GM23338 (cell line): ENCODE data around the gene HEXA. TPM values are rescaled to one million over a fixed set of nuclear protein-coding genes. Genes with fewer than 3 reads are reported as not detected.

Experiments
- ATAC-seq: fragments of 200-7000 bp; cut with Tn5 transposase; 3 replicates; pipeline ENCODE4 v1.9.1; 2020
- DNase-seq: peaks from one replicate; pipeline ENCODE4 v3.0.0-alpha.2; 2015; ENCODE audit warnings: low spot score
- H2AFZ ChIP-seq: fragments of 200-600 bp; sonication (generic); 2 replicates; pipeline ENCODE4 v1.8.0; 2016; ENCODE audit warnings: antibody characterized with exemption, mild to moderate bottlenecking, moderate library complexity
- H3F3A ChIP-seq: fragments of 200-600 bp; sonication (generic); replicated peaks from 2 replicates; pipeline ENCODE4 v1.8.0; 2017; ENCODE audit warnings: antibody characterized with exemption, mixed run types, low read depth
- H3K27ac ChIP-seq: fragments of 200-600 bp; sonication (generic); 2 replicates; pipeline ENCODE4 v1.6.1; 2016; ENCODE audit warnings: low read depth
- H3K27me3 ChIP-seq: fragments of 200-600 bp; sonication (generic); 2 replicates; pipeline ENCODE4 v1.8.0; 2016; ENCODE audit warnings: mild to moderate bottlenecking, mixed run types, moderate library complexity; ENCODE audit not compliant: insufficient read depth
- H3K36me3 ChIP-seq: fragments of 200-600 bp; sonication (generic); 2 replicates; pipeline ENCODE4 v1.8.0; 2016; ENCODE audit warnings: mild to moderate bottlenecking; ENCODE audit not compliant: insufficient read depth
- H3K4me1 ChIP-seq: fragments of 200-600 bp; sonication (generic); 2 replicates; pipeline ENCODE4 v1.8.0; 2016; ENCODE audit warnings: mild to moderate bottlenecking, moderate library complexity; ENCODE audit not compliant: insufficient read depth
- H3K4me2 ChIP-seq: fragments of 200-600 bp; sonication (generic); 2 replicates; pipeline ENCODE4 v1.7.1; 2017; ENCODE audit warnings: mixed run types
- H3K4me3 ChIP-seq: fragments of 200-600 bp; sonication (generic); 2 replicates; pipeline ENCODE4 v1.6.1; 2016; ENCODE audit warnings: mixed run types
- H3K79me2 ChIP-seq: fragments of 200-600 bp; sonication (generic); replicated peaks from 2 replicates; pipeline ENCODE4 v1.8.0; 2017; ENCODE audit warnings: mild to moderate bottlenecking; ENCODE audit not compliant: insufficient read depth
- H3K9me2 ChIP-seq: fragments of 200-600 bp; sonication (generic); 2 replicates; pipeline ENCODE4 v1.8.0; 2017; ENCODE audit not compliant: insufficient read depth
- H4K20me1 ChIP-seq: fragments of 200-600 bp; sonication (generic); replicated peaks from 2 replicates; pipeline ENCODE4 v1.8.0; 2017; ENCODE audit warnings: mild to moderate bottlenecking; ENCODE audit not compliant: insufficient read depth
- H3K27ac Mint-ChIP-seq: 2 replicates; pipeline ENCODE4 v1.8.0; 2020; ENCODE audit warnings: inconsistent platforms, mild to moderate bottlenecking, moderate library complexity, mixed read lengths
- H3K27me3 Mint-ChIP-seq: 3 replicates; pipeline ENCODE4 v1.8.0; 2022; ENCODE audit warnings: low read depth, mild to moderate bottlenecking, moderate library complexity, mixed read lengths, inconsistent platforms; ENCODE audit not compliant: insufficient read depth, poor library complexity
- H3K36me3 Mint-ChIP-seq: 3 replicates; pipeline ENCODE4 v1.8.0; 2021; ENCODE audit warnings: low read depth, mild to moderate bottlenecking, inconsistent platforms, moderate library complexity, mixed read lengths
- H3K4me1 Mint-ChIP-seq: 3 replicates; pipeline ENCODE4 v1.8.0; 2020; ENCODE audit warnings: mild to moderate bottlenecking, inconsistent platforms, mixed read lengths
- H3K4me3 Mint-ChIP-seq: 3 replicates; pipeline ENCODE4 v1.8.0; 2021; ENCODE audit warnings: moderate library complexity, mild to moderate bottlenecking, inconsistent platforms, mixed read lengths
- H3K9me3 Mint-ChIP-seq: 3 replicates; pipeline ENCODE4 v1.8.0; 2020; ENCODE audit warnings: moderate library complexity, mild to moderate bottlenecking, inconsistent platforms, mixed read lengths
- CREB1 ChIP-seq: fragments of 250-450 bp; sonication (Bioruptor Pico); IDR thresholded peaks from 2 replicates; pipeline ENCODE4 v1.5.0; 2020; ENCODE audit warnings: low read depth, mild to moderate bottlenecking, moderate library complexity
- CTCF ChIP-seq, 2 experiments: fragments of 200-600 bp in 1 of 2; sonication (generic) in 1 of 2; conservative IDR thresholded peaks; 2 replicates each; pipeline versions ENCODE4 v1.5.1 to v1.6.1; 2016 to 2017; ENCODE audit warnings: antibody characterized with exemption in 2 of 2, low read depth in 2 of 2, mild to moderate bottlenecking in 2 of 2, moderate library complexity in 1 of 2
- ETS1 ChIP-seq: IDR thresholded peaks from 2 replicates; pipeline ENCODE4 v1.6.1; 2016; ENCODE audit warnings: antibody characterized with exemption
- EZH2 ChIP-seq: fragments of 200-600 bp; sonication (generic); IDR thresholded peaks from one replicate; pipeline ENCODE4 v1.8.0; 2017; ENCODE audit warnings: antibody characterized with exemption, mild to moderate bottlenecking, low read depth; ENCODE audit not compliant: unreplicated experiment
- EZH2phosphoT487 ChIP-seq: fragments of 200-600 bp; sonication (generic); IDR thresholded peaks from one replicate; pipeline ENCODE4 v1.8.1; 2018; ENCODE audit warnings: antibody characterized with exemption; ENCODE audit not compliant: unreplicated experiment
- JUNB ChIP-seq: IDR thresholded peaks from one replicate; pipeline ENCODE4 v1.6.1; 2016; ENCODE audit warnings: antibody characterized with exemption; ENCODE audit not compliant: unreplicated experiment
- NANOG ChIP-seq: IDR thresholded peaks from 2 replicates; pipeline ENCODE4 v1.6.1; 2016; ENCODE audit warnings: antibody characterized with exemption, borderline replicate concordance
- POLR2AphosphoS5 ChIP-seq: IDR thresholded peaks from 2 replicates; pipeline ENCODE4 v1.6.1; 2016; ENCODE audit warnings: antibody characterized with exemption, low read depth
- REST ChIP-seq: IDR thresholded peaks from one replicate; pipeline ENCODE4 v1.6.1; 2018; ENCODE audit warnings: antibody characterized with exemption; ENCODE audit not compliant: unreplicated experiment
- STAT1 ChIP-seq: IDR thresholded peaks from one replicate; pipeline ENCODE4 v1.6.1; 2016; ENCODE audit warnings: antibody characterized with exemption; ENCODE audit not compliant: unreplicated experiment
- ZNF114 ChIP-seq: fragments of 250-450 bp; sonication (Bioruptor Pico); IDR thresholded peaks from 2 replicates; pipeline ENCODE4 v1.5.0; 2020; ENCODE audit warnings: mild to moderate bottlenecking, moderate library complexity
- ZNF331 ChIP-seq: fragments of 250-450 bp; sonication (Bioruptor Pico); IDR thresholded peaks from 2 replicates; pipeline ENCODE4 v1.5.0; 2020; ENCODE audit warnings: low read depth, mild to moderate bottlenecking, moderate library complexity
- ZNF462 ChIP-seq: fragments of 250-450 bp; sonication (Bioruptor Pico); IDR thresholded peaks from 2 replicates; pipeline ENCODE4 v1.5.0; 2020; ENCODE audit warnings: mild to moderate bottlenecking, moderate library complexity
- polyA plus RNA-seq: library from polyadenylated mRNA; unstranded; fragments of >200 nt; fragmentation: Nextera tagmentation; extraction: Ambion mirVana; gene quantifications from 2 replicates; pipeline ENCODE4 v1.2.1, GENCODE V29; 2016
- total RNA-seq: library from RNA; depleted of rRNA; stranded (reverse); fragments of >200 nt; shearing (Covaris generic); gene quantifications from 2 replicates; pipeline ENCODE4 v1.2.3, GENCODE V29; 2014

HEXA gene
- total and polyA plus RNA-seq, 2 experiments from 2014 or later, result 43.0 to 43.8 TPM

- Histone ChIP-seq H3K4me1 (peaks cover 4% of the 10 kb centered on the region; the same call in 1 of the 2 replicates), H3K36me3 (no peaks in the 10 kb centered on the region; the same call in 1 of the 2 replicates), H3K27ac (no peak overlapping the region), H3K27me3 (no peaks in the 10 kb centered on the region), H3K4me3 (no peak overlapping the region), H2AFZ (no peak overlapping the region), H4K20me1 (no peaks in the 10 kb centered on the region), H3K79me2 (no peaks in the 10 kb centered on the region), H3F3A (no peaks in the 10 kb centered on the region), H3K9me2 (no peaks in the 10 kb centered on the region), H3K4me2 (no peak overlapping the region)
- ATAC-seq, result no peak
- H3K36me3 Mint-ChIP-seq, result peaks cover 2% of the 10 kb centered on the region; the same call in 2 of the 3 replicates
- DNase-seq, result no peak
- H3K27ac Mint-ChIP-seq, result no peak overlapping the region
- H3K9me3 Mint-ChIP-seq, result no peaks in the 10 kb centered on the region
- peaks cover 10% of the 10 kb centered on the region; the same call in 2 of the 3 replicates for H3K4me1 Mint-ChIP-seq
- peaks cover 4% of the 10 kb centered on the region for H3K27me3 Mint-ChIP-seq
- TF ChIP-seq POLR2AphosphoS5 (no peak), REST (no peak), NANOG (no peak), STAT1 (no peak), ETS1 (no peak), ZNF462 (CRISPR knock-in tag) (no peak), ZNF114 (no peak), ZNF331 (CRISPR knock-in tag) (no peak), EZH2 (no peak), EZH2phosphoT487 (no peak), JUNB (no peak), CREB1 (no peak), CTCF (conservative IDR thresholded peaks at IDR 0.05; ENCODE audit: low read depth in 2 of 2) (no peak)
- no peak overlapping the region for H3K4me3 Mint-ChIP-seq
These were observed 35.4 kb downstream of the HEXA start for GRCh38 chr15:72340366-72340765.
